WTC11 (cell line): ENCODE data around the gene PPIL3.

ENCODE experiments used
- CBFB ChIP-seq: sonication (generic); formaldehyde crosslinking; IDR thresholded peaks from 2 replicates; pipeline ENCODE4 v1.8.1; 2022; ENCODE audit warnings: mild to moderate bottlenecking, low read depth, missing genetic modification reagents
- CREB1 ChIP-seq: sonication (generic); formaldehyde crosslinking; IDR thresholded peaks from 2 replicates; pipeline ENCODE4 v1.8.0; 2023; ENCODE audit warnings: mild to moderate bottlenecking, missing genetic modification reagents
- CTCF ChIP-seq: fragments of 200-600 bp; IDR thresholded peaks from 2 replicates; pipeline ENCODE4 v1.8.0; 2022; ENCODE audit warnings: antibody characterized with exemption
- E2F4 ChIP-seq: sonication (generic); formaldehyde crosslinking; IDR thresholded peaks from 2 replicates; pipeline ENCODE4 v1.8.1; 2022; ENCODE audit warnings: low read depth, mild to moderate bottlenecking, moderate library complexity, missing genetic modification reagents, borderline replicate concordance
- SP1 ChIP-seq: sonication (generic); formaldehyde crosslinking; conservative IDR thresholded peaks from 2 replicates; pipeline ENCODE4 v1.8.1; 2022; ENCODE audit warnings: missing genetic modification reagents
- TF ChIP-seq, protein P1 (sequence below): sonication (generic); formaldehyde crosslinking; IDR thresholded peaks from 2 replicates; pipeline ENCODE4 v1.8.1; 2023; ENCODE audit warnings: mild to moderate bottlenecking, missing genetic modification reagents, moderate library complexity
- TF ChIP-seq, protein P2 (sequence below): sonication (generic); formaldehyde crosslinking; IDR thresholded peaks from 2 replicates; pipeline ENCODE4 v1.8.1; 2022; ENCODE audit warnings: low read depth, missing genetic modification reagents, borderline replicate concordance

GRCh38 chr2:200863782-200864175, 25.1 kb downstream of the PPIL3 start:
- TF ChIP-seq CTCF: no peak
- no peak for TF ChIP-seq CBFB (CRISPR knock-in tag)
- TF ChIP-seq, protein P1, sequence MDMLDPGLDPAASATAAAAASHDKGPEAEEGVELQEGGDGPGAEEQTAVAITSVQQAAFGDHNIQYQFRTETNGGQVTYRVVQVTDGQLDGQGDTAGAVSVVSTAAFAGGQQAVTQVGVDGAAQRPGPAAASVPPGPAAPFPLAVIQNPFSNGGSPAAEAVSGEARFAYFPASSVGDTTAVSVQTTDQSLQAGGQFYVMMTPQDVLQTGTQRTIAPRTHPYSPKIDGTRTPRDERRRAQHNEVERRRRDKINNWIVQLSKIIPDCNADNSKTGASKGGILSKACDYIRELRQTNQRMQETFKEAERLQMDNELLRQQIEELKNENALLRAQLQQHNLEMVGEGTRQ (CRISPR knock-in tag): no peak
- no peak for TF ChIP-seq CREB1 (CRISPR knock-in tag)
- TF ChIP-seq, protein P2, sequence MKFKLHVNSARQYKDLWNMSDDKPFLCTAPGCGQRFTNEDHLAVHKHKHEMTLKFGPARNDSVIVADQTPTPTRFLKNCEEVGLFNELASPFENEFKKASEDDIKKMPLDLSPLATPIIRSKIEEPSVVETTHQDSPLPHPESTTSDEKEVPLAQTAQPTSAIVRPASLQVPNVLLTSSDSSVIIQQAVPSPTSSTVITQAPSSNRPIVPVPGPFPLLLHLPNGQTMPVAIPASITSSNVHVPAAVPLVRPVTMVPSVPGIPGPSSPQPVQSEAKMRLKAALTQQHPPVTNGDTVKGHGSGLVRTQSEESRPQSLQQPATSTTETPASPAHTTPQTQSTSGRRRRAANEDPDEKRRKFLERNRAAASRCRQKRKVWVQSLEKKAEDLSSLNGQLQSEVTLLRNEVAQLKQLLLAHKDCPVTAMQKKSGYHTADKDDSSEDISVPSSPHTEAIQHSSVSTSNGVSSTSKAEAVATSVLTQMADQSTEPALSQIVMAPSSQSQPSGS (CRISPR knock-in tag): no peak
- no peak; the same call in 1 of the 2 replicates for TF ChIP-seq SP1 (CRISPR knock-in tag)
- TF ChIP-seq E2F4 (CRISPR knock-in tag): no peak
